ENCODE results near the gene DMD. TPM values are rescaled to one million over a fixed set of nuclear protein-coding genes. Genes with fewer than 3 reads are reported as not detected.

The DMD gene
- total and polyA plus RNA-seq, 3 experiments from 2014 or later: 0.03 to 0.48 (median 0.40) TPM

DNA sequence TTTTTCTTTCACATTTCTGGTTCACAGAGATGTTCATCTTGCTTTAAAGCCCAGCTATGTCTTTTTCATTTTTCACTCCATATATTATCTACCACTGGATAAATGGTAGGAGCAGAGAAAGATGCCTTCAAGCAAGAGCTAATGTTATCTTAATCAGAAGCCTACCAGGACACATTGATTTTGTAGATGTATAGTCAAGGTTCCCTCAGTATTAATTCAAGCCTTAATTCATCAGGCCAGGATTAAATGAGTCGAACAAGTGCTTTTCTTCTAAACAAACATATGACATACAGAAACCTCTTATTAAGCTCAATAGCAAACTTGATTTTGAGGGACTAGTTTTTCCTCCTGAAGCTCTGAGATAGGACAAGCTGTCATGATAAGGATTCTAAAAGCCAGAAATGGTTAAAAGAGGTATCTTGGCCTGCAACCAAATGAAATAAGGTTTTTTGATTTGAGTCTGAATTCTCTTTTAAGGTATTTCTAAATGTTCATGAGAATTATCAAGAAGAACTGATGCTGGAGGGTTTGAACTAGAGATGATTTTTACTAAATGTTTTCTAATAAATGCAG lies 2057.8 kb downstream of the DMD start:
- H3K9me3 Mint-ChIP-seq: peaks cover 0 to 7% (median 0%) of the 10 kb centered on the region in 5 donors
- Histone ChIP-seq H3K36me3 (ENCODE audit: insufficient read depth, low read length) (no peaks in the 10 kb centered on the region), H3K27me3 (ENCODE audit: insufficient read depth, low read length, poor library complexity, severe bottlenecking) (no peaks in the 10 kb centered on the region), H3K9me3 (ENCODE audit: low read length) (no peaks in the 10 kb centered on the region), H3K27ac (ENCODE audit: low read depth, low read length) (no peak overlapping the region), H3K4me3 (ENCODE audit: low read length) (no peak overlapping the region), H3K4me1 (ENCODE audit: insufficient read depth, low read length) (no peaks in the 10 kb centered on the region)
- ChIA-PET POLR2A (no interaction called here), CTCF (no interaction called here)
- no peak overlapping the region for H3K27ac Mint-ChIP-seq
- peaks cover 0 to 2% of the 10 kb centered on the region in 2 donors for H3K27me3 Mint-ChIP-seq
- H3K4me1 Mint-ChIP-seq: no peaks in the 10 kb centered on the region
- H3K36me3 Mint-ChIP-seq: no peaks in the 10 kb centered on the region
- no peak overlapping the region for H3K4me3 Mint-ChIP-seq
- no peak for DNase-seq

DNA sequence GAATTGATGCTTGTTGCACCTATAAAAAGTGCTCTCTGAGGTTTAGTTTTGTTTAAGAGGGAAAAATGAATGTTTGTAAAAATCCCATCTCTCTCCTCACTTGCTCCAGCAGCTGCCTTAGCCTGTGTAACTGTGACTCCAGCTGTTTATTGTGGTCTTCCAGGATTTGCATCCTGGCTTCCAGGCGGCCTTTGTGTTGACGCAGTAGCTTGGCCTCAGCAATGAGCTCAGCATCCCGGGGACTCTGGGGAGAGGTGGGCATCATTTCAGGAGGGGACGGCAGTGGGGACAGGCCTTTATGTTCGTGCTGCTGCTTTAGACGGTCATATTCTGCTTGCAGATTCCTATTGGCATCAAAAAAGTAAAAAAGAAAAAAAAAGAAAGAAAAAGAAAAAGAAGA lies 2064.2 kb downstream of the DMD start:
- CTCF ChIA-PET: no interaction called here

DNA sequence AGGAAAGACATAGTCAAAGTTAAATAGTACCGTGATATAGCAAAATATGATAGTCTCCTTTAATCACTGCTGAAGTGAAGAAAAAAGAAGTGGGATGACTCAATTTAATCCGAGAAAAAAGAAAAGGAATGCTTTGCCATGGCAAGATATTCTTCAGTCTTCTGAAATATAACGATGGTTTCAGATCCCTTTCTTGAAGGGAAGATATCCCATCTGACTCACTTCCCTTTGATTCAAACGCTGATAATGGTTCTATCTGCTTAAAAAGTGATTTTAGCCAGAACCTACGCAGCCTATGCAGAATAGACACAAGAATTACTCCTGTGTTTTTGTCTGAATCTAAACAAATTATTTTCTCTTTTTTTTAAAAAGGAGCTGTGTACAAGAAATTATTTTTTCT lies 2071.4 kb downstream of the DMD start:
- no peak for DNase-seq
- ChIA-PET POLR2A (no interaction called here), CTCF (no interaction called here)
- Histone ChIP-seq H3K4me1 (ENCODE audit: insufficient read depth, low read length) (no peaks in the 10 kb centered on the region), H3K4me3 (ENCODE audit: low read length) (no peak overlapping the region), H3K36me3 (ENCODE audit: insufficient read depth, low read length) (no peaks in the 10 kb centered on the region), H3K9me3 (ENCODE audit: low read length) (no peaks in the 10 kb centered on the region), H3K27ac (ENCODE audit: low read depth, low read length) (no peak overlapping the region), H3K27me3 (ENCODE audit: insufficient read depth, low read length, poor library complexity, severe bottlenecking) (no peaks in the 10 kb centered on the region)
- Mint-ChIP-seq H3K27me3 (peaks cover 0 to 1% of the 10 kb centered on the region in 2 donors), H3K4me3 (no peak overlapping the region), H3K36me3 (no peaks in the 10 kb centered on the region), H3K4me1 (peaks cover 4 to 9% (median 6%) of the 10 kb centered on the region in 3 donors), H3K9me3 (peaks cover 0 to 3% (median 2%) of the 10 kb centered on the region in 5 donors), H3K27ac (no peak overlapping the region)

More for the DNA sequence above, 2064.2 kb downstream of the DMD start:
- Histone ChIP-seq H3K27ac (ENCODE audit: low read depth, low read length) (no peak overlapping the region), H3K27me3 (ENCODE audit: insufficient read depth, low read length, poor library complexity, severe bottlenecking) (no peaks in the 10 kb centered on the region), H3K4me1 (ENCODE audit: insufficient read depth, low read length) (no peaks in the 10 kb centered on the region), H3K36me3 (ENCODE audit: insufficient read depth, low read length) (no peaks in the 10 kb centered on the region), H3K9me3 (ENCODE audit: low read length) (no peaks in the 10 kb centered on the region), H3K4me3 (ENCODE audit: low read length) (no peak overlapping the region)
- no peak overlapping the region for H3K4me3 Mint-ChIP-seq
- no peaks in the 10 kb centered on the region for H3K4me1 Mint-ChIP-seq
- POLR2A ChIA-PET: no interaction called here
- H3K27ac Mint-ChIP-seq: no peak overlapping the region
- H3K9me3 Mint-ChIP-seq: peaks cover 0 to 3% (median 2%) of the 10 kb centered on the region in 5 donors
- H3K27me3 Mint-ChIP-seq: no peaks in the 10 kb centered on the region
- no peaks in the 10 kb centered on the region for H3K36me3 Mint-ChIP-seq
- DNase-seq: no peak

DNA sequence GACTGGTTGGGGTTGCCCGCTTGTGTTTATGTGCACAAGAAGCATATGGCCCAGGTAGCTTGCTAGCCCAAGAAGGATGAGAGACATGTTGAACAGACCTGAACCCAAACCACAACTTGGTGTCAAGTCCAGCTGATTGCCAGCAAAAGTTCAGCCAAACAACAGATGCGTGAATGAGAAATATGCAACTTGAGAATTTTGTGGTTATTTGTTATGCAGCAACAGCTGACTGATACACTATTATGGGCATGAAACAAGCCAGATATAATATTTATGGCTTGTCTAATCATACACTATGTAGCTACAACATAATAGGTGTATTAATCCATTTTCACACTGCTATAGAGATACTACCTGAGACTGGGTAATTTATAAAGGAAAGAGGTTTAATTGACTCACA lies 2073.2 kb downstream of the DMD start:
- Histone ChIP-seq H3K4me3 (ENCODE audit: low read length) (no peak overlapping the region), H3K36me3 (ENCODE audit: insufficient read depth, low read length) (no peaks in the 10 kb centered on the region), H3K9me3 (ENCODE audit: low read length) (no peaks in the 10 kb centered on the region), H3K27me3 (ENCODE audit: insufficient read depth, low read length, poor library complexity, severe bottlenecking) (no peaks in the 10 kb centered on the region), H3K27ac (ENCODE audit: low read depth, low read length) (no peak overlapping the region), H3K4me1 (ENCODE audit: insufficient read depth, low read length) (no peaks in the 10 kb centered on the region)
- H3K27ac Mint-ChIP-seq: no peak overlapping the region
- peaks cover 0 to 3% (median 2%) of the 10 kb centered on the region in 5 donors for H3K9me3 Mint-ChIP-seq
- DNase-seq: no peak
- H3K4me3 Mint-ChIP-seq: no peak overlapping the region
- peaks cover 4 to 9% (median 6%) of the 10 kb centered on the region in 3 donors for H3K4me1 Mint-ChIP-seq
- CTCF ChIA-PET: no interaction called here
- POLR2A ChIA-PET: no interaction called here
- no peaks in the 10 kb centered on the region for H3K36me3 Mint-ChIP-seq
- H3K27me3 Mint-ChIP-seq: peaks cover 0 to 1% of the 10 kb centered on the region in 2 donors

DNA sequence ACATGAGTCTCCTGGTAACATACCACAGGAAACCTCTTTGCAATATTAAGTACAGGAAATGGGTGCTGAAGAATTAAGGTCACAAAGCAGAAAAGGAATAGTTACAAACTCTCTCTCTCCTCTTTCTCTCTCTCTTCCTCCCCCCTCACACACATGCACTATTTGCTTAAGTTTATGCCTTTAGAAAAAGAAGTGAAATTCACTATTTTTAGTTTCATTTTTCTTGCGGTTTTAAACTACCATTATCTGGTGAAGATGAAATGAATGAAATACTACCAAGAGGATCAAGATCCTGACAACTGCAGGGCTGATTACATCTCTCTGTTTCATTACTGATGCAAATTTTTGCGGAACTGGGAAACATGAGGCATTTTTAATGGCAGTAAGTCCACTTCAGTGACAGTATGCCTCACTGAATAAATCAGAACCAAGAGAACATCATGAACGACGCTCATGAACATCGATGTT lies 2075.2 kb downstream of the DMD start:
- H3K9me3 ChIP-seq (ENCODE audit: low read length): no peaks in the 10 kb centered on the region
- POLR2A ChIA-PET: no interaction called here
- DNase-seq: no peak
- no peaks in the 10 kb centered on the region for H3K36me3 ChIP-seq (ENCODE audit: insufficient read depth, low read length)
- Mint-ChIP-seq H3K27ac (no peak overlapping the region), H3K36me3 (no peaks in the 10 kb centered on the region), H3K4me1 (peaks cover 4 to 9% (median 6%) of the 10 kb centered on the region in 3 donors), H3K27me3 (peaks cover 0 to 3% of the 10 kb centered on the region in 2 donors), H3K4me3 (peak overlapping the region in 1 of 7 donors; percentile 46), H3K9me3 (peaks cover 0 to 3% (median 2%) of the 10 kb centered on the region in 5 donors)
- no peak overlapping the region for H3K27ac ChIP-seq (ENCODE audit: low read depth, low read length)
- H3K4me3 ChIP-seq (ENCODE audit: low read length): no peak overlapping the region
- CTCF ChIA-PET: no interaction called here
- H3K27me3 ChIP-seq (ENCODE audit: insufficient read depth, low read length, poor library complexity, severe bottlenecking): no peaks in the 10 kb centered on the region
- H3K4me1 ChIP-seq (ENCODE audit: insufficient read depth, low read length): no peaks in the 10 kb centered on the region

DNA sequence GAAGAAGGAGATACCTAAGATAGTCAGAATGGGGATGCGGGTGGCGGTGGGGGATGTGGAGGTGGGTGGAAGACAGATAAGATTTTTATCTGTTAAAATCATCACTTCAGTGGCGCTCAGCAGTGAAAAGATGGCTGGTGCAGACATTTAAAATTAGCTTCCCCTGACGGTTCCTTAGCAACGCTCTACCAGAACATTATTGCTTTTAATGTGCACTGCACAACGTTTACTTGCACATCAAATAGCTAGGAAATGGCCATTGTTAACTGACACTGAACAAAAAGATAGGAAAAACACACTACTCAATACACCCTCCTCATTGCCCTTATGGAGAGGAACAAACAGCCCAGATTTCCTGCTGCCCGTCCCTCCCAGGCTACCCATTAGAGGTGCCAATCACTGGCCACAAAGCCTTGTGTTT lies 2078.5 kb downstream of the DMD start:
- Histone ChIP-seq H3K4me1 (ENCODE audit: insufficient read depth, low read length) (no peaks in the 10 kb centered on the region), H3K9me3 (ENCODE audit: low read length) (no peaks in the 10 kb centered on the region), H3K27ac (ENCODE audit: low read depth, low read length) (no peak overlapping the region), H3K36me3 (ENCODE audit: insufficient read depth, low read length) (no peaks in the 10 kb centered on the region), H3K27me3 (ENCODE audit: insufficient read depth, low read length, poor library complexity, severe bottlenecking) (no peaks in the 10 kb centered on the region), H3K4me3 (ENCODE audit: low read length) (no peak overlapping the region)
- peaks cover 4 to 9% (median 6%) of the 10 kb centered on the region in 3 donors for H3K4me1 Mint-ChIP-seq
- H3K9me3 Mint-ChIP-seq: peaks cover 0 to 3% (median 2%) of the 10 kb centered on the region in 5 donors
- ChIA-PET CTCF (no interaction called here), POLR2A (no interaction called here)
- peaks cover 0 to 4% of the 10 kb centered on the region in 2 donors for H3K27me3 Mint-ChIP-seq
- H3K4me3 Mint-ChIP-seq: no peak overlapping the region
- H3K27ac Mint-ChIP-seq: no peak overlapping the region
- no peak for DNase-seq
- no peaks in the 10 kb centered on the region for H3K36me3 Mint-ChIP-seq

DNA sequence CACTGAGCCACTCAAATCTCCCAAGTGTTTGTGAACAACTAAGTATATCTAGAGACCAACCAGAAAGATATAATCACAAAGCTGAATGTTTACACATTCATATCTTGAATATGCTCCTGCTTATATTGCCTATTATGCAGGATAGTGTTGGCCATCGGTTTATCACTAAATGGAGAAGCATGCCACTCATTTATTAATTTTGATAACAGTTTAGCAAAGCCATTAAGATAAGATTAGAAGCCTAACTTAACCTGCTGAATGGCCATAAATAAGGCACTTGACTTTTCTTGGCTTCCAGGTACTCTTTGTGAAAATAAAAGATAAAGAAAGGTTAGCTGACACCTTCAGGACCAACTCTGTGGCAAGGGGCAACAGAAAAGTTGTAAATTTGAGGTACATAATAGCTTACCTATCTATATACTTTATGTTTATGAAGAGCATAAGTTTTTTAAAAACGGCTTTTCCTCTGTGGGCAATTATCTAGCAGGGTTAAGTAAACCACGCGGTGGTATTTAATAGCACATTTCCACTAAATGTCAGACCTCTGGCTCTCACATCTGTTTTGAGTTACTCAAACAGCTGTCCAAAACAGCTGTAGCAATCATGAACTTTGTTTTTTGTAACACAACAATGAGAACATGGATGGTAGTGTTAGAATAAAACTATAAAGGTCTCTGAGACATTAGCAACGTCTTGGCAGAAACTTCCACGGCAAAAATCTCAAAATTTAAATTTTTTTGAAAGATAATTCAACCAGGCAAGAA lies 2080.7 kb downstream of the DMD start:
- no peaks in the 10 kb centered on the region for H3K27me3 ChIP-seq (ENCODE audit: insufficient read depth, low read length, poor library complexity, severe bottlenecking)
- H3K27ac ChIP-seq (ENCODE audit: low read depth, low read length): no peak overlapping the region
- Mint-ChIP-seq H3K27ac (no peak overlapping the region), H3K36me3 (no peaks in the 10 kb centered on the region), H3K4me1 (peaks cover 0 to under 1% (median 0%) of the 10 kb centered on the region in 3 donors), H3K4me3 (no peak overlapping the region), H3K27me3 (peaks cover 0 to 4% of the 10 kb centered on the region in 2 donors), H3K9me3 (peaks cover 0 to 4% (median 0%) of the 10 kb centered on the region in 5 donors)
- no peaks in the 10 kb centered on the region for H3K4me1 ChIP-seq (ENCODE audit: insufficient read depth, low read length)
- H3K9me3 ChIP-seq (ENCODE audit: low read length): no peaks in the 10 kb centered on the region
- DNase-seq: no peak
- ChIA-PET CTCF (no interaction called here), POLR2A (no interaction called here)
- H3K36me3 ChIP-seq (ENCODE audit: insufficient read depth, low read length): no peaks in the 10 kb centered on the region
- no peak overlapping the region for H3K4me3 ChIP-seq (ENCODE audit: low read length)

DNA sequence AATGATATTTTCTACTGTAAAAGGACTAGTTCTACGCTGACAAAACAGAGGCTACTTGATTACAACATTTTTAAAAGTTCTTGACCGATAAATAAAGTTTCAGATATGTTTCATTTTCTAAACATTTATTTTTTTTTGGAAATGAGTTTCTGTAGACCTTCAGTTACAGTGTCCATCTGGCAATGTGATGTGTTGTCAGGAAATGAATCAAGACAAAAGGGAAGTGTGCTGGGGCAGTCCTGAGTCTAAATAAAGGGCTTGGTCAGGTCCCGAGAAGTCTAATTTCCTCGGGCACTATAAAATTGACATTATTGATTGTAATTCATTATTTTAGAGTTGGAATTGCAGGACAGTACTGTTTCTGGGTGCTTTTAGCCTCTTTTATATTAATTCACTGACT lies 2082.5 kb downstream of the DMD start:
- H3K36me3 Mint-ChIP-seq: no peaks in the 10 kb centered on the region
- Histone ChIP-seq H3K4me1 (ENCODE audit: insufficient read depth, low read length) (no peaks in the 10 kb centered on the region), H3K9me3 (ENCODE audit: low read length) (no peaks in the 10 kb centered on the region), H3K27ac (ENCODE audit: low read depth, low read length) (no peak overlapping the region), H3K4me3 (ENCODE audit: low read length) (no peak overlapping the region), H3K27me3 (ENCODE audit: insufficient read depth, low read length, poor library complexity, severe bottlenecking) (no peaks in the 10 kb centered on the region), H3K36me3 (ENCODE audit: insufficient read depth, low read length) (no peaks in the 10 kb centered on the region)
- no peak overlapping the region for H3K27ac Mint-ChIP-seq
- H3K27me3 Mint-ChIP-seq: peaks cover 0 to 4% of the 10 kb centered on the region in 2 donors
- no peaks in the 10 kb centered on the region for H3K4me1 Mint-ChIP-seq
- no peak overlapping the region for H3K4me3 Mint-ChIP-seq
- no peak for DNase-seq
- CTCF ChIA-PET: no interaction called here
- peaks cover 0 to 4% (median 0%) of the 10 kb centered on the region in 5 donors for H3K9me3 Mint-ChIP-seq
- POLR2A ChIA-PET: no interaction called here

Data from CD8-positive, alpha-beta memory T cell (primary cell).